Neuron (in vitro differentiated cells): ENCODE measurements around the gene PISD.

Source experiments
- H2AFZ ChIP-seq: one replicate; pipeline ENCODE4 v1.6.1; 2013; ENCODE audit warnings: low read depth, mild to moderate bottlenecking, inconsistent platforms, low read length, moderate library complexity
- H3K27me3 ChIP-seq: one replicate; pipeline ENCODE4 v1.6.1; 2013; ENCODE audit warnings: low read length; ENCODE audit not compliant: insufficient read depth
- H3K36me3 ChIP-seq: one replicate; pipeline ENCODE4 v1.6.1; 2013; ENCODE audit warnings: low read length; ENCODE audit not compliant: insufficient read depth
- H3K4me1 ChIP-seq: one replicate; pipeline ENCODE4 v1.6.1; 2013; ENCODE audit warnings: low read length; ENCODE audit not compliant: insufficient read depth
- H3K4me3 ChIP-seq: 2 replicates; pipeline ENCODE4 v1.5.1; 2013; ENCODE audit warnings: mild to moderate bottlenecking, low read length, moderate library complexity
- H3K9me3 ChIP-seq: one replicate; pipeline ENCODE4 v1.6.1; 2013; ENCODE audit warnings: low read length

PISD gene

GRCh38 chr22:31616315-31616980, 45.6 kb downstream of the PISD start:
- Histone ChIP-seq H3K4me1 (no peaks in the 10 kb centered on the region), H3K4me3 (no peak overlapping the region), H3K27me3 (no peaks in the 10 kb centered on the region), H3K36me3 (peaks cover 40% of the 10 kb centered on the region), H2AFZ (no peak overlapping the region), H3K9me3 (no peaks in the 10 kb centered on the region)

- Histone ChIP-seq H2AFZ (no peak overlapping the region), H3K27me3 (no peaks in the 10 kb centered on the region), H3K9me3 (no peaks in the 10 kb centered on the region), H3K4me3 (no peak overlapping the region), H3K4me1 (no peaks in the 10 kb centered on the region), H3K36me3 (peaks cover 35% of the 10 kb centered on the region)
Measured at GRCh38 chr22:31615940-31616314, 46.1 kb downstream of the PISD start.

- H3K4me1 ChIP-seq, result no peaks in the 10 kb centered on the region
- H3K4me3 ChIP-seq, result no peak overlapping the region
- H3K36me3 ChIP-seq, result peaks cover 31% of the 10 kb centered on the region
- no peak overlapping the region for H2AFZ ChIP-seq
- H3K9me3 ChIP-seq, result no peaks in the 10 kb centered on the region
- H3K27me3 ChIP-seq, result no peaks in the 10 kb centered on the region
Measured at GRCh38 chr22:31615491-31615860, 46.5 kb downstream of the PISD start.

- Histone ChIP-seq H2AFZ (no peak overlapping the region), H3K9me3 (no peaks in the 10 kb centered on the region), H3K27me3 (no peaks in the 10 kb centered on the region), H3K36me3 (peaks cover 28% of the 10 kb centered on the region), H3K4me1 (no peaks in the 10 kb centered on the region), H3K4me3 (no peak overlapping the region)
Measured at GRCh38 chr22:31614781-31615490, 47.1 kb downstream of the PISD start.

GRCh38 chr22:31613904-31614296, 48.1 kb downstream of the PISD start:
- Histone ChIP-seq H3K9me3 (no peaks in the 10 kb centered on the region), H3K4me1 (no peaks in the 10 kb centered on the region), H2AFZ (no peak overlapping the region), H3K27me3 (no peaks in the 10 kb centered on the region), H3K4me3 (no peak overlapping the region), H3K36me3 (peaks cover 18% of the 10 kb centered on the region)

- Histone ChIP-seq H3K36me3 (peaks cover 14% of the 10 kb centered on the region), H3K4me3 (no peak overlapping the region), H3K27me3 (no peaks in the 10 kb centered on the region), H3K4me1 (no peaks in the 10 kb centered on the region), H3K9me3 (no peaks in the 10 kb centered on the region), H2AFZ (no peak overlapping the region)
Measured at GRCh38 chr22:31613286-31613903, 48.6 kb downstream of the PISD start.

- H2AFZ ChIP-seq, result no peak overlapping the region
Measured at GRCh38 chr22:31612891-31613285, 49.1 kb downstream of the PISD start.

GRCh38 chr22:31611061-31611760, 50.8 kb downstream of the PISD start:
- H3K36me3 ChIP-seq, result no peaks in the 10 kb centered on the region
- no peak overlapping the region for H2AFZ ChIP-seq
- no peaks in the 10 kb centered on the region for H3K27me3 ChIP-seq
- no peaks in the 10 kb centered on the region for H3K4me1 ChIP-seq
- no peak overlapping the region for H3K4me3 ChIP-seq
- no peaks in the 10 kb centered on the region for H3K9me3 ChIP-seq

More at GRCh38 chr22:31612891-31613285, 49.1 kb downstream of the PISD start:
- H3K27me3 ChIP-seq, result no peaks in the 10 kb centered on the region
- no peaks in the 10 kb centered on the region for H3K4me1 ChIP-seq
- peaks cover 12% of the 10 kb centered on the region for H3K36me3 ChIP-seq
- no peaks in the 10 kb centered on the region for H3K9me3 ChIP-seq
- no peak overlapping the region for H3K4me3 ChIP-seq

GRCh38 chr22:31610611-31611010, 51.4 kb downstream of the PISD start:
- H3K4me3 ChIP-seq, result no peak overlapping the region
- H3K27me3 ChIP-seq, result no peaks in the 10 kb centered on the region
- no peaks in the 10 kb centered on the region for H3K4me1 ChIP-seq
- H3K9me3 ChIP-seq, result no peaks in the 10 kb centered on the region
- no peak overlapping the region for H2AFZ ChIP-seq
- no peaks in the 10 kb centered on the region for H3K36me3 ChIP-seq

- no peaks in the 10 kb centered on the region for H3K9me3 ChIP-seq
- H3K4me3 ChIP-seq, result no peak overlapping the region
- H3K36me3 ChIP-seq, result no peaks in the 10 kb centered on the region
- H3K27me3 ChIP-seq, result no peaks in the 10 kb centered on the region
- no peak overlapping the region for H2AFZ ChIP-seq
- H3K4me1 ChIP-seq, result no peaks in the 10 kb centered on the region
Measured at GRCh38 chr22:31609716-31610115, 52.3 kb downstream of the PISD start.

GRCh38 chr22:31607696-31608095, 54.3 kb downstream of the PISD start:
- H3K9me3 ChIP-seq, result no peaks in the 10 kb centered on the region
- peaks cover 8% of the 10 kb centered on the region for H3K36me3 ChIP-seq
- no peak overlapping the region for H3K4me3 ChIP-seq
- H3K27me3 ChIP-seq, result no peaks in the 10 kb centered on the region
- no peak overlapping the region for H2AFZ ChIP-seq
- no peaks in the 10 kb centered on the region for H3K4me1 ChIP-seq

- Histone ChIP-seq H2AFZ (no peak overlapping the region), H3K36me3 (peaks cover 13% of the 10 kb centered on the region), H3K4me1 (no peaks in the 10 kb centered on the region), H3K9me3 (no peaks in the 10 kb centered on the region), H3K27me3 (no peaks in the 10 kb centered on the region), H3K4me3 (no peak overlapping the region)
Measured at GRCh38 chr22:31605851-31606585, 56.0 kb downstream of the PISD start.
